ENCODE measurements around the gene OR52A5.

The OR52A5 gene

GRCh38 chr11:5137996-5138395 is at the start of gene OR52A5:
OR52A5 (minus strand) TSS chr11:5138356; CDS start chr11:5132642, 5,714 bp downstream.
- no peak for TF ChIP-seq CREB1 (IDR thresholded peaks at IDR 0.05; ENCODE audit: low read depth)
- no peak for TF ChIP-seq RAD21 (IDR thresholded peaks at IDR 0.05; ENCODE audit: low read depth)
- no peak for TF ChIP-seq REST (IDR thresholded peaks at IDR 0.05; ENCODE audit: low read depth)
- TF ChIP-seq USF1 (IDR thresholded peaks at IDR 0.05): no peak
- TF ChIP-seq ZBTB7A (IDR thresholded peaks at IDR 0.05; ENCODE audit: low read depth): no peak
- TF ChIP-seq MAX (IDR thresholded peaks at IDR 0.05): no peak
- TF ChIP-seq FOXM1 (IDR thresholded peaks at IDR 0.05; ENCODE audit: borderline replicate concordance, low read depth): no peak
- TF ChIP-seq NFIC (IDR thresholded peaks at IDR 0.05): no peak
- TF ChIP-seq TAF1 (IDR thresholded peaks at IDR 0.05; ENCODE audit: low read depth): no peak
- no peak for TF ChIP-seq TEAD4 (IDR thresholded peaks at IDR 0.05)
- no peak for TF ChIP-seq CEBPB (IDR thresholded peaks at IDR 0.05)
- no peak for TF ChIP-seq EGR1 (IDR thresholded peaks at IDR 0.05)
- TF ChIP-seq TCF12 (IDR thresholded peaks at IDR 0.05; ENCODE audit: low read depth): no peak
- no peak for TF ChIP-seq EP300 (IDR thresholded peaks at IDR 0.05; ENCODE audit: borderline replicate concordance)

- TF ChIP-seq TEAD4 (IDR thresholded peaks at IDR 0.05): no peak
- no peak for TF ChIP-seq ZBTB7A (IDR thresholded peaks at IDR 0.05; ENCODE audit: low read depth)
- TF ChIP-seq CREB1 (IDR thresholded peaks at IDR 0.05; ENCODE audit: low read depth): no peak
- TF ChIP-seq TAF1 (IDR thresholded peaks at IDR 0.05; ENCODE audit: low read depth): no peak
- no peak for TF ChIP-seq EP300 (IDR thresholded peaks at IDR 0.05; ENCODE audit: borderline replicate concordance)
- no peak for TF ChIP-seq RAD21 (IDR thresholded peaks at IDR 0.05; ENCODE audit: low read depth)
- TF ChIP-seq EGR1 (IDR thresholded peaks at IDR 0.05): no peak
- no peak for TF ChIP-seq USF1 (IDR thresholded peaks at IDR 0.05)
- no peak for TF ChIP-seq CEBPB (IDR thresholded peaks at IDR 0.05)
- TF ChIP-seq FOXM1 (IDR thresholded peaks at IDR 0.05; ENCODE audit: borderline replicate concordance, low read depth): no peak
- no peak for TF ChIP-seq MAX (IDR thresholded peaks at IDR 0.05)
- TF ChIP-seq NFIC (IDR thresholded peaks at IDR 0.05): no peak
- no peak for TF ChIP-seq TCF12 (IDR thresholded peaks at IDR 0.05; ENCODE audit: low read depth)
- TF ChIP-seq REST (IDR thresholded peaks at IDR 0.05; ENCODE audit: low read depth): no peak
- TF ChIP-seq YY1 (IDR thresholded peaks at IDR 0.05; ENCODE audit: low read depth): no peak
Measured at GRCh38 chr11:5178046-5178837, 40.1 kb upstream of the OR52A5 start.

GRCh38 chr11:5174934-5175333 is 36.8 kb upstream of the OR52A5 start:
- TF ChIP-seq TCF12 (IDR thresholded peaks at IDR 0.05; ENCODE audit: low read depth): no peak
- no peak for TF ChIP-seq EP300 (IDR thresholded peaks at IDR 0.05; ENCODE audit: borderline replicate concordance)
- no peak for TF ChIP-seq ZBTB7A (IDR thresholded peaks at IDR 0.05; ENCODE audit: low read depth)
- TF ChIP-seq USF1 (IDR thresholded peaks at IDR 0.05): no peak
- no peak for TF ChIP-seq YY1 (IDR thresholded peaks at IDR 0.05; ENCODE audit: low read depth)
- no peak for TF ChIP-seq FOXM1 (IDR thresholded peaks at IDR 0.05; ENCODE audit: borderline replicate concordance, low read depth)
- TF ChIP-seq EGR1 (IDR thresholded peaks at IDR 0.05): no peak
- no peak for TF ChIP-seq TAF1 (IDR thresholded peaks at IDR 0.05; ENCODE audit: low read depth)
- TF ChIP-seq REST (IDR thresholded peaks at IDR 0.05; ENCODE audit: low read depth): no peak
- TF ChIP-seq NFIC (IDR thresholded peaks at IDR 0.05): no peak
- TF ChIP-seq TEAD4 (IDR thresholded peaks at IDR 0.05): no peak
- TF ChIP-seq RAD21 (IDR thresholded peaks at IDR 0.05; ENCODE audit: low read depth): no peak
- no peak for TF ChIP-seq CEBPB (IDR thresholded peaks at IDR 0.05)
- no peak for TF ChIP-seq CREB1 (IDR thresholded peaks at IDR 0.05; ENCODE audit: low read depth)
- TF ChIP-seq MAX (IDR thresholded peaks at IDR 0.05): no peak

Measured in Ishikawa (cell line).